GM12878 (cell line): Measurements from ENCODE around the gene CHAF1A. TPM values are rescaled to one million over a fixed set of nuclear protein-coding genes. Genes with fewer than 3 reads are reported as not detected.
A peak's percentile ranks its signal among the peaks of the same experiment; 100 is the strongest.

Experiments
- BMI1 ChIP-seq: fragments of 450-650 bp; IDR thresholded peaks from 2 replicates; pipeline ENCODE4 v1.6.1; 2016; ENCODE audit warnings: mild to moderate bottlenecking, moderate library complexity, borderline replicate concordance
- CEBPZ ChIP-seq: fragments of 150-350 bp; IDR thresholded peaks from 2 replicates; pipeline ENCODE4 v1.6.1; 2016; ENCODE audit warnings: low read depth, low read length
- E2F8 ChIP-seq: fragments of 450-650 bp; IDR thresholded peaks from 2 replicates; pipeline ENCODE4 v1.6.1; 2018; ENCODE audit warnings: mild to moderate bottlenecking, low read depth, moderate library complexity; ENCODE audit not compliant: partially characterized antibody
- ETV6 ChIP-seq, 2 experiments: fragments of 450-650 bp in 1 of 2; IDR thresholded peaks in 1 of 2; conservative IDR thresholded peaks in 1 of 2; 2 replicates each; pipeline ENCODE4 v1.6.1; 2014; ENCODE audit warnings: antibody characterized with exemption in 1 of 2, borderline replicate concordance in 1 of 2, low read depth in 1 of 2, mild to moderate bottlenecking in 1 of 2, moderate library complexity in 1 of 2
- GABPA ChIP-seq: IDR thresholded peaks from 2 replicates; pipeline ENCODE4 v1.6.1; 2014; ENCODE audit warnings: antibody characterized with exemption, low read depth, mild to moderate bottlenecking, inconsistent platforms
- HDAC2 ChIP-seq: fragments of 200-600 bp; sonication (generic); IDR thresholded peaks from 2 replicates; pipeline ENCODE4 v1.6.1; 2017
- MXI1 ChIP-seq: fragments of 150-350 bp; IDR thresholded peaks from 2 replicates; pipeline ENCODE4 v1.6.1; 2011; ENCODE audit warnings: low read depth, mild to moderate bottlenecking, inconsistent platforms, low read length, improper control_type of control experiment
- MYB ChIP-seq: fragments of 150-350 bp; IDR thresholded peaks from 2 replicates; pipeline ENCODE4 v1.6.1; 2014; ENCODE audit warnings: mild to moderate bottlenecking, low read depth, low read length, borderline replicate concordance
- NBN ChIP-seq: fragments of 450-650 bp; IDR thresholded peaks from 2 replicates; pipeline ENCODE4 v1.6.1; 2016
- PAX8 ChIP-seq: fragments of 450-650 bp; IDR thresholded peaks from 2 replicates; pipeline ENCODE4 v1.6.1; 2017; ENCODE audit warnings: mild to moderate bottlenecking, moderate library complexity
- PBX3 ChIP-seq: IDR thresholded peaks from 2 replicates; pipeline ENCODE4 v1.6.1; 2011; ENCODE audit warnings: mild to moderate bottlenecking, low read depth, low read length, moderate library complexity; ENCODE audit not compliant: insufficient replicate concordance
- PKNOX1 ChIP-seq: fragments of 450-650 bp; IDR thresholded peaks from 2 replicates; pipeline ENCODE4 v1.6.1; 2016; ENCODE audit warnings: mild to moderate bottlenecking
- SKIL ChIP-seq: fragments of 450-650 bp; IDR thresholded peaks from 2 replicates; pipeline ENCODE4 v1.6.1; 2017; ENCODE audit warnings: mild to moderate bottlenecking, low read depth, inconsistent platforms; ENCODE audit not compliant: poor library complexity, severe bottlenecking
- USF1 ChIP-seq: IDR thresholded peaks from 2 replicates; pipeline ENCODE4 v1.6.1; 2011; ENCODE audit warnings: borderline replicate concordance, low read depth, mild to moderate bottlenecking, moderate library complexity, mixed read lengths, low read length; ENCODE audit not compliant: insufficient read depth; ENCODE audit errors: extremely low read length
- YBX1 ChIP-seq: fragments of 450-650 bp; IDR thresholded peaks from 2 replicates; pipeline ENCODE4 v1.6.1; 2016; ENCODE audit warnings: antibody characterized with exemption
- ZBED1 ChIP-seq: IDR thresholded peaks from 2 replicates; pipeline ENCODE4 v1.6.1; 2016; ENCODE audit warnings: borderline replicate concordance
- ZNF207 ChIP-seq: fragments of 450-650 bp; IDR thresholded peaks from 2 replicates; pipeline ENCODE4 v1.6.1; 2014; ENCODE audit warnings: antibody characterized with exemption, mild to moderate bottlenecking, borderline replicate concordance
- polyA plus RNA-seq, 11 experiments: library from polyadenylated mRNA; depleted of rRNA in 4 of 11; unstranded in 6 of 11; stranded (reverse) in 5 of 11; fragments of >200 nt; fragmentation: Nextera tagmentation in 4 of 11; fragmentation: Illumina TruSeq in 1 of 11; extraction: Ambion mirVana in 4 of 11; extraction: Trizol in 1 of 11; gene quantifications; 1 replicate in 1 of 11; 2 replicates in 10 of 11; pipeline versions ENCODE4 v1.2.1 to v1.2.3, GENCODE V29; 2011 to 2016; ENCODE audit warnings: inconsistent platforms in 2 of 11, missing spikeins in 2 of 11, low read depth in 1 of 11
- total RNA-seq, 4 experiments: library from RNA; depleted of rRNA in 3 of 4; stranded (reverse); fragments of >200 nt in 3 of 4; fragmentation: Illumina TruSeq in 1 of 4; extraction: Trizol in 1 of 4; gene quantifications; 2 replicates each; pipeline versions ENCODE4 v1.2.1 to v1.2.3, GENCODE V29; 2013 to 2021

CHAF1A gene
- total and polyA plus RNA-seq, 10 of the 15 experiments (the other 5 are each of a cell fraction or from before 2014, with no cell fraction given): 1.3 to 69.1 (median 34.2) TPM

GRCh38 chr19:4457654-4458395, 55.4 kb downstream of the CHAF1A start, which contains the start of gene UBXN6 (continued):
- TF ChIP-seq NBN: peak; percentile 78
- peak; percentile 60 for TF ChIP-seq PKNOX1
- peak; percentile 97 for TF ChIP-seq BMI1
- peak; percentile 93 for TF ChIP-seq GABPA
- no peak for TF ChIP-seq ETV6 (conservative IDR thresholded peaks at IDR 0.05 in 1 of 2, IDR thresholded peaks at IDR 0.05 in 1 of 2; ENCODE audit: borderline replicate concordance in 1 of 2, low read depth in 1 of 2)
- TF ChIP-seq PBX3: peak; percentile 34
- TF ChIP-seq HDAC2: no peak
- TF ChIP-seq MXI1: peak; percentile 90
- no peak for TF ChIP-seq PAX8
- TF ChIP-seq ZNF207: peak; percentile 84
- TF ChIP-seq USF1: peak; percentile 93
- no peak for TF ChIP-seq MYB
- TF ChIP-seq CEBPZ: no peak
- TF ChIP-seq SKIL: no peak
- no peak for TF ChIP-seq E2F8
- TF ChIP-seq ZBED1: no peak
- no peak for TF ChIP-seq YBX1
